MCF 10A (cell line): ENCODE results near the gene OR5W2. TPM values are rescaled to one million over a fixed set of nuclear protein-coding genes. Genes with fewer than 3 reads are reported as not detected.

Source experiments
- Bru-seq: library from RNA; stranded (reverse); fragments of 400-500 nt; gene quantifications from one replicate; lab custom pipeline; 2021; lab: Mats Ljungman, UMichigan
- BruChase-seq, 2 experiments: library from RNA; stranded (reverse); fragments of 400-500 nt; gene quantifications; one replicate each; lab custom pipeline; 2021; lab: Mats Ljungman, UMichigan
- BruUV-seq: library from RNA; stranded (reverse); fragments of 400-500 nt; replicated peaks from 2 replicates; lab custom pipeline; 2021; lab: Mats Ljungman, UMichigan
- CTCF ChIA-PET: fragments of 300-600 bp; sonication (Branson Sonifier 250); formaldehyde crosslinking; extraction: SDS; loops from one replicate; lab custom pipeline; 2021; ENCODE audit warnings: antibody characterized with exemption, inconsistent platforms; lab: Yijun Ruan, JAX
- POLR2A ChIA-PET: fragments of 300-600, 350-650 bp; sonication (Branson Sonifier 250); formaldehyde crosslinking; extraction: SDS; loops from one replicate; lab custom pipeline; 2020; ENCODE audit warnings: antibody characterized with exemption, inconsistent platforms; lab: Yijun Ruan, JAX
- DNase-seq: peaks from one replicate; pipeline ENCODE4 v3.0.0-alpha.2; 2018; ENCODE audit not compliant: unreplicated experiment
- H3K27ac Mint-ChIP-seq: one replicate; pipeline ENCODE4 v1.8.0; 2022; ENCODE audit warnings: mild to moderate bottlenecking, low read depth, mixed read lengths; ENCODE audit not compliant: unreplicated experiment
- H3K27me3 Mint-ChIP-seq: one replicate; pipeline ENCODE4 v1.8.0; 2022; ENCODE audit warnings: mixed read lengths; ENCODE audit not compliant: insufficient read depth, unreplicated experiment
- H3K36me3 Mint-ChIP-seq: one replicate; pipeline ENCODE4 v1.8.0; 2022; ENCODE audit warnings: mild to moderate bottlenecking, moderate library complexity, mixed read lengths; ENCODE audit not compliant: insufficient read depth, unreplicated experiment
- H3K4me1 Mint-ChIP-seq: one replicate; pipeline ENCODE4 v1.8.0; 2022; ENCODE audit warnings: mixed read lengths; ENCODE audit not compliant: insufficient read depth, unreplicated experiment
- H3K4me3 Mint-ChIP-seq: one replicate; pipeline ENCODE4 v1.8.0; 2022; ENCODE audit warnings: mild to moderate bottlenecking, moderate library complexity, mixed read lengths; ENCODE audit not compliant: unreplicated experiment
- H3K9me3 Mint-ChIP-seq: one replicate; pipeline ENCODE4 v1.8.0; 2022; ENCODE audit warnings: mixed read lengths; ENCODE audit not compliant: unreplicated experiment
- CTCF ChIP-seq: fragments of 200-600 bp; IDR thresholded peaks from one replicate; pipeline ENCODE4 v1.8.0; 2022; ENCODE audit warnings: antibody characterized with exemption, mild to moderate bottlenecking; ENCODE audit not compliant: unreplicated experiment
- intact Hi-C: fragments of 100-400 bp; cut with micrococcal nuclease; formaldehyde crosslinking; loops from 2 replicates; pipeline ENCODE4 v1.14.1; 2022
- long read RNA-seq: library from polyadenylated mRNA; stranded (forward); transcript quantifications from one replicate; pipeline ENCODE4 v2.0.0, GENCODE V29; 2022
- total RNA-seq: library from RNA; stranded (reverse); gene quantifications from 2 replicates; pipeline ENCODE4 v1.2.3, GENCODE V29; 2022

OR5W2 gene
- total RNA-seq (not detected in 2 replicates), Bru-seq, nascent RNA (not detected), BruChase-seq, experiment 1, labeled RNA remaining after a 6-hour chase (not detected), BruChase-seq, experiment 2, labeled RNA remaining after a 2-hour chase (not detected)
- long read RNA-seq = 0 reads

DNA sequence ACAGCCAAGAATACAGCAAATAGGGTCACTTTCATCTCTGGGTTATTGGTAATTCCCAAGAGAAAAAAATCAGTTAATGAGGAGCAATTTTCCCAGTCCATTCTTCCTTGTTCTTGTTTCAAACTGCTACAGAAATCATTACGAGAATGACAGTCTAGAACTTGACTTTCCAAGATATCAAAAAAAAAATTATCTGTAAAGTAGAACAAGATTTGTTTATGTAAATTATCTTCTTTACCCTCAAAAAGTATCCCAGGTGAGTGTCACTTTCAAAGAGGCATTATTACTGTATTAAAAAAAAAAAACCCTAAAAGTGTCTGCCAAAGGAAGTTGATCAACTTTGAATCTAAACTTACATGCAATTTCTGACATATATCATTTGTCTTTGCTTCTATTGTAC is at the start of gene OR5W2:
Gene OR5W2, minus strand, starts transcription at position 101 of the 400 bp plus-strand sequence. Its CDS starts 0 bp downstream, at position 101.
- no TSS peak for BruUV-seq
- H3K9me3 Mint-ChIP-seq = peaks cover 17% of the 10 kb centered on the region

GRCh38 chr11:55956521-55956920 is 42.1 kb upstream of the OR5W2 start:
- DNase-seq = no peak
- TF ChIP-seq CTCF = no peak
- CTCF ChIA-PET = no interaction called here
- H3K36me3 Mint-ChIP-seq = no peaks in the 10 kb centered on the region
- no peaks in the 10 kb centered on the region for H3K27me3 Mint-ChIP-seq
- no peak overlapping the region for H3K27ac Mint-ChIP-seq
- H3K9me3 Mint-ChIP-seq = peaks cover 16% of the 10 kb centered on the region
- no peak overlapping the region for H3K4me3 Mint-ChIP-seq
- BruUV-seq = no TSS peak
- POLR2A ChIA-PET = interaction anchor here (0.7 kb wide), 1 partner anchor 14 kb away, joined by 3 read pairs; no protein-coding TSS in a partner anchor
- no peaks in the 10 kb centered on the region for H3K4me1 Mint-ChIP-seq
- intact Hi-C loops = no loop called here

More for the DNA sequence above, at the start of gene OR5W2:
- Mint-ChIP-seq H3K27ac (no peak within 1 kb of the TSS), H3K4me3 (no peak within 1 kb of the TSS), H3K27me3 (no peaks in the 10 kb centered on the region), H3K36me3 (no peaks in the 10 kb centered on the region), H3K4me1 (no peaks in the 10 kb centered on the region)
- ChIA-PET CTCF (no interaction called here), POLR2A (no interaction called here)
- no peak for DNase-seq
- intact Hi-C loops = no loop called here
- no peak for TF ChIP-seq CTCF

DNA sequence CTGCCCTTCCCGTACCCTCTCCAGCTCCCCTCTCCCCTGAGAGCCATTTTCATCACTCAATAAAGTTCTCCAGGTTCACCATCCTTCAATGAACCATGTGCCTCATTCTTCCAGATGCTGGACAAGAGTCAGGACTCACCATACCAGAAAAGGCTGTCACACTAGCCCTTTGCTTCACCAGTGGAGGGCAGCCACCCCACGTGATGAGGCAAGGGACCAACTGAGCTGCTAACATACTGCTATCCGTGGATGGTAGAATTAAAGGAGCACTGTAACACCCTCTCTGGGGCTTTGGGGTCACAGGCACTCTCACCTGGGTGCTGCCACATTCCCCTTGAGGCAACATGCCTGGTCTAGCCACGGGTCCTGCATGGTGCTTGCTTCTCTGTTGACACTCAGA is 34.9 kb upstream of the OR5W2 start:
- H3K27me3 Mint-ChIP-seq = no peaks in the 10 kb centered on the region
- no peaks in the 10 kb centered on the region for H3K4me1 Mint-ChIP-seq
- no peak for TF ChIP-seq CTCF
- H3K4me3 Mint-ChIP-seq = no peak overlapping the region
- POLR2A ChIA-PET = no interaction called here
- no peaks in the 10 kb centered on the region for H3K36me3 Mint-ChIP-seq
- intact Hi-C loops = no loop called here
- CTCF ChIA-PET = interaction anchor here (0.7 to 0.9 kb wide), 3 partner anchors 8 to 1504 kb away, joined by 3 to 6 read pairs (median 4); no protein-coding TSS in a partner anchor
- BruUV-seq = no TSS peak
- no peak for DNase-seq
- H3K9me3 Mint-ChIP-seq = peaks cover 33% of the 10 kb centered on the region
- no peak overlapping the region for H3K27ac Mint-ChIP-seq

DNA sequence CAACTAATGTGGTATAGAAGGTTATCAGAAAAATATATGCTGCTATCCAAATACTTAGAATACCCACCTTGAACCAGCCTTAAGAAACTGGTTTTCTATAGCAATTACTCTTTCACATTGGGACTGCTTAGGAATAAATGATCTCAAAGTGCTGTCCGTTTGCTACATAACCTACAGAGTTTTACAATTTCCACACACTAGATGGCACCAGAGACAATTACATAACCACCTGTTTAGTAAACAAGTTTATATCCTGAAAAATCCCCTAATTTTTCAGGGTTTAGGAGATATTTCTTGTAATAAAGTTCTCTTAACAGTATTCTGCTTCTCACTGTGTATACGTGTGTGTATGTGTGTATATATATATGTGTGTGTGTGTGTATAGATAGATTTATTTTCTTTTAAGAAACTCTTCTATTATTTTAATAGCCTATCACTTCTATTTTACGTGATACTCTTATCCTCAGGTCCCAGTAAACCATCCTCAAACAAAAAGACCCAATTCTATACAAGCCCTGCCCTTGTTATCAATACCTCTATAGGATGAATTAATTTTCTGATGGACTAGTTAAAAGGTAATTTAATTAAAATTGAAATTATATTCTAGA is 28.5 kb upstream of the OR5W2 start:
- intact Hi-C loops = loop anchor here (1.0 to 5.0 kb wide), 3 partner anchors 146 to 840 kb away; no protein-coding TSS in a partner anchor
- ChIA-PET CTCF (interaction anchor here (0.7 kb wide), 1 partner anchor 25 kb away, joined by 3 read pairs; no protein-coding TSS in a partner anchor), POLR2A (no interaction called here)
- no TSS peak for BruUV-seq
- DNase-seq = peak; percentile 23
- Mint-ChIP-seq H3K4me1 (no peaks in the 10 kb centered on the region), H3K9me3 (no peaks in the 10 kb centered on the region), H3K27me3 (no peaks in the 10 kb centered on the region), H3K27ac (no peak overlapping the region), H3K4me3 (no peak overlapping the region), H3K36me3 (no peaks in the 10 kb centered on the region)
- TF ChIP-seq CTCF = peak; percentile 48
